Activated gamma-delta T cell treated with anti-CD3 and anti-CD28 coated beads, Interleukin-2, amount 50 U/mL, for 16 hours (primary cell): ENCODE data around the gene HGS.
"Not testable (repeated sequence)": the region's sequence is repeated elsewhere in the genome, so short reads cannot be mapped to it uniquely, and the experiment has no call there.

Experiments used
- DNase-seq: peaks from one replicate; pipeline ENCODE4 v3.0.0-alpha.2; 2020; ENCODE audit warnings: low read depth

The HGS gene

GRCh38 chr17:81719410-81720266, 35.8 kb downstream of the HGS start:
- no peak for DNase-seq

- no peak for DNase-seq
Observed at GRCh38 chr17:81720267-81721071, 36.7 kb downstream of the HGS start.

- DNase-seq, result no peak
Observed at GRCh38 chr17:81722184-81723120, 38.6 kb downstream of the HGS start.

- no peak for DNase-seq
Observed at GRCh38 chr17:81723651-81724209, 39.9 kb downstream of the HGS start.

- DNase-seq, result no peak
Observed at GRCh38 chr17:81725439-81725838, 41.6 kb downstream of the HGS start.

GRCh38 chr17:81726004-81726403, 42.2 kb downstream of the HGS start:
- DNase-seq, result no peak

GRCh38 chr17:81727324-81728031, 43.7 kb downstream of the HGS start:
- no peak for DNase-seq

- peak; percentile 43 for DNase-seq
Observed at GRCh38 chr17:81733507-81734404, 49.9 kb downstream of the HGS start.

- no peak for DNase-seq
Observed at GRCh38 chr17:81734405-81735263, 50.8 kb downstream of the HGS start.

- DNase-seq, result no peak
Observed at GRCh38 chr17:81735264-81736102, 51.7 kb downstream of the HGS start.

GRCh38 chr17:81737947-81738800, 54.4 kb downstream of the HGS start:
- no peak for DNase-seq

GRCh38 chr17:81738801-81739393, 55.1 kb downstream of the HGS start:
- DNase-seq, result no peak

- DNase-seq, result not testable (repeated sequence)
Observed at GRCh38 chr17:81739593-81739992, 55.8 kb downstream of the HGS start.

- no peak for DNase-seq
Observed at GRCh38 chr17:81740395-81740961, 56.7 kb downstream of the HGS start.

GRCh38 chr17:81741049-81741593, 57.3 kb downstream of the HGS start:
- DNase-seq, result no peak
